Spleen (tissue), 11 donors: ENCODE results near the gene FBXO38. TPM values are rescaled to one million over a fixed set of nuclear protein-coding genes. Genes with fewer than 3 reads are reported as not detected.

Experiments
- DNase-seq: peaks from one replicate; pipeline ENCODE4 v3.0.0-alpha.2; 2020
- H3K27ac ChIP-seq, 8 donors: fragments of 200-600 bp; sonication (generic) in 7 of 8; 1 replicate in 4 of 8; 2 replicates in 4 of 8; pipeline versions ENCODE4 v1.5.0 to v1.8.0; 2016 to 2021; ENCODE audit warnings: inconsistent platforms in 4 of 8, mild to moderate bottlenecking in 4 of 8, moderate library complexity in 1 of 8
- H3K27me3 ChIP-seq, 7 donors: fragments of 200-600 bp; sonication (generic) in 6 of 7; replicated peaks in 1 of 7; 1 replicate in 4 of 7; 2 replicates in 3 of 7; pipeline versions ENCODE4 v1.5.0 to v1.8.0; 2016 to 2021; ENCODE audit warnings: inconsistent platforms in 3 of 7, mild to moderate bottlenecking in 1 of 7
- H3K36me3 ChIP-seq, 6 donors: fragments of 200-600 bp; sonication (generic) in 5 of 6; 1 replicate in 4 of 6; 2 replicates in 2 of 6; pipeline versions ENCODE4 v1.5.0 to v1.8.0; 2016 to 2021; ENCODE audit warnings: inconsistent platforms in 2 of 6
- H3K4me1 ChIP-seq, 6 donors: fragments of 200-600 bp; sonication (generic) in 5 of 6; 1 replicate in 3 of 6; 2 replicates in 3 of 6; pipeline versions ENCODE4 v1.5.0 to v1.8.0; 2016 to 2021; ENCODE audit warnings: inconsistent platforms in 3 of 6
- H3K4me3 ChIP-seq, 8 donors: fragments of 200-600 bp; sonication (generic) in 7 of 8; 1 replicate in 4 of 8; 2 replicates in 4 of 8; pipeline versions ENCODE4 v1.5.0 to v1.8.0; 2016 to 2021; ENCODE audit warnings: inconsistent platforms in 4 of 8, mild to moderate bottlenecking in 4 of 8, moderate library complexity in 2 of 8
- H3K9me3 ChIP-seq, 8 donors: fragments of 200-600 bp; sonication (generic) in 7 of 8; 1 replicate in 4 of 8; 2 replicates in 4 of 8; pipeline versions ENCODE4 v1.5.0 to v1.8.0; 2016 to 2021; ENCODE audit warnings: inconsistent platforms in 4 of 8
- CTCF ChIP-seq, 11 experiments: fragments of 200-600 bp in 7 of 11; fragments of 450-650 bp in 4 of 11; sonication (generic) in 4 of 11; IDR thresholded peaks in 8 of 11; conservative IDR thresholded peaks in 3 of 11; 1 replicate in 7 of 11; 2 replicates in 4 of 11; pipeline versions ENCODE4 v1.4.0 to v1.8.0; 2016 to 2021; ENCODE audit warnings: antibody characterized with exemption in 11 of 11, inconsistent platforms in 4 of 11, mild to moderate bottlenecking in 1 of 11
- POLR2A ChIP-seq, 3 donors: fragments of 450-650 bp; IDR thresholded peaks; one replicate each; pipeline ENCODE4 v1.5.1; 2017; ENCODE audit warnings: antibody characterized with exemption in 3 of 3, mild to moderate bottlenecking in 1 of 3
- POLR2AphosphoS5 ChIP-seq, 3 donors: sonication (generic); formaldehyde crosslinking; IDR thresholded peaks; one replicate each; pipeline ENCODE4 v1.5.1; 2017; ENCODE audit warnings: antibody characterized with exemption in 3 of 3
- WGBS, 5 donors: extraction: QIAGEN DNeasy Blood & Tissue Kit in 3 of 5; methylation state at CpG; one replicate each; pipeline versions ENCODE4 v1.1.5 to v1.1.7; 2013 to 2018; 5-methylcytosine and 5-hydroxymethylcytosine counted together
- intact Hi-C: fragments of 100-400 bp; cut with DNase I; formaldehyde crosslinking; loops from one replicate; pipeline ENCODE4 v1.15.0; 2023; ENCODE audit warnings: low total_unique reads
- polyA plus RNA-seq, 3 donors: library from polyadenylated mRNA; stranded (reverse); fragments of 200-250 nt; gene quantifications; one replicate each; pipeline ENCODE4 v1.2.1, GENCODE V29; 2013
- total RNA-seq, 7 donors: library from RNA; depleted of rRNA in 3 of 7; stranded (reverse); fragments of >200 nt in 3 of 7; fragmentation: NEBNext Ultra II Directional in 4 of 7; extraction: Animal tissue kit (Norgen Biotek cat#: 25700) in 4 of 7; gene quantifications; one replicate each; pipeline versions ENCODE4 v1.1.0 to v1.2.1, GENCODE V29; 2016 to 2021
- donor health status: healthy with polysubstance abuse.
- donor health status: DM: no; HTN: no; CAD: no; lungs with moderate emphysema.
- donor health status: DM: no; HTN: no; CAD: no.
- donor health status: Bipolar disorder and iron deficiency.
- donor health status: healthy.
- donor health status: DM: no; HTN: no; CAD: no.
- donor health status: DM: yes; HTN: yes; CAD: no.

FBXO38 gene
- total and polyA plus RNA-seq, 10 donors, result 14.3 to 119 (median 66.3) TPM

GRCh38 chr5:148428848-148429247 is 45.1 kb downstream of the FBXO38 start:
- Histone ChIP-seq H3K36me3 (peaks cover 2 to 99% (median 59%) of the 10 kb centered on the region in 6 donors), H3K27me3 (no peaks in the 10 kb centered on the region), H3K4me3 (no peak overlapping the region), H3K4me1 (peaks cover 0 to 6% (median 0%) of the 10 kb centered on the region in 6 donors), H3K9me3 (no peaks in the 10 kb centered on the region), H3K27ac (no peak overlapping the region)
- intact Hi-C loops, result no loop called here
- TF ChIP-seq POLR2A (IDR thresholded peaks at IDR 0.05) (no peak), CTCF (IDR thresholded peaks at IDR 0.05 in 8 of 11, conservative IDR thresholded peaks at IDR 0.05 in 3 of 11) (no peak), POLR2AphosphoS5 (IDR thresholded peaks at IDR 0.05) (no peak)
- DNase-seq, result no peak
- 90 to 95% (median 95%) methylated on average over 2 of the region's 2 CpGs for WGBS, 5 donors

- WGBS, 5 donors, result 97 to 100% (median 98%) methylated on average over 3 of the region's 3 CpGs
- Histone ChIP-seq H3K4me1 (no peaks in the 10 kb centered on the region), H3K27ac (no peak overlapping the region), H3K4me3 (no peak overlapping the region), H3K27me3 (no peaks in the 10 kb centered on the region), H3K9me3 (no peaks in the 10 kb centered on the region), H3K36me3 (peaks cover 3 to 99% (median 62%) of the 10 kb centered on the region in 6 donors)
- intact Hi-C loops, result no loop called here
- TF ChIP-seq POLR2AphosphoS5 (IDR thresholded peaks at IDR 0.05) (no peak), POLR2A (IDR thresholded peaks at IDR 0.05) (no peak), CTCF (IDR thresholded peaks at IDR 0.05 in 8 of 11, conservative IDR thresholded peaks at IDR 0.05 in 3 of 11) (no peak)
- no peak for DNase-seq
Measured at GRCh38 chr5:148433826-148434225, 50.1 kb downstream of the FBXO38 start.

- H3K27me3 ChIP-seq, result no peaks in the 10 kb centered on the region
- no peaks in the 10 kb centered on the region for H3K4me1 ChIP-seq
- H3K4me3 ChIP-seq, result no peak overlapping the region
- H3K9me3 ChIP-seq, result no peaks in the 10 kb centered on the region
- TF ChIP-seq POLR2AphosphoS5 (IDR thresholded peaks at IDR 0.05) (no peak), CTCF (IDR thresholded peaks at IDR 0.05 in 8 of 11, conservative IDR thresholded peaks at IDR 0.05 in 3 of 11) (no peak), POLR2A (IDR thresholded peaks at IDR 0.05) (no peak)
- H3K27ac ChIP-seq, result no peak overlapping the region
- WGBS, 5 donors, result 96 to 98% (median 97%) methylated on average over 3 of the region's 3 CpGs
- intact Hi-C loops, result no loop called here
- DNase-seq, result no peak
- H3K36me3 ChIP-seq, result peaks cover 3 to 100% (median 81%) of the 10 kb centered on the region in 6 donors
Measured at GRCh38 chr5:148436029-148436428, 52.3 kb downstream of the FBXO38 start.

- H3K36me3 ChIP-seq, result peaks cover 3 to 100% (median 93%) of the 10 kb centered on the region in 6 donors
- intact Hi-C loops, result no loop called here
- WGBS, 5 donors, result 66 to 88% (median 70%) methylated on average over 6 of the region's 6 CpGs
- H3K27ac ChIP-seq, result no peak overlapping the region
- no peaks in the 10 kb centered on the region for H3K4me1 ChIP-seq
- no peak for TF ChIP-seq CTCF (IDR thresholded peaks at IDR 0.05 in 8 of 11, conservative IDR thresholded peaks at IDR 0.05 in 3 of 11)
- no peak for TF ChIP-seq POLR2A (IDR thresholded peaks at IDR 0.05)
- no peak for TF ChIP-seq POLR2AphosphoS5 (IDR thresholded peaks at IDR 0.05)
- DNase-seq, result no peak
- H3K9me3 ChIP-seq, result no peaks in the 10 kb centered on the region
- no peak overlapping the region for H3K4me3 ChIP-seq
- H3K27me3 ChIP-seq, result no peaks in the 10 kb centered on the region
Measured at GRCh38 chr5:148437249-148437648, 53.5 kb downstream of the FBXO38 start.
